ENCODE measurements around the gene MCL1. TPM values are rescaled to one million over a fixed set of nuclear protein-coding genes. Genes with fewer than 3 reads are reported as not detected.

The MCL1 gene
- total and polyA plus RNA-seq, 10 of the 15 experiments (the other 5 are each of a cell fraction or from before 2014, with no cell fraction given), result 18.1 to 148 (median 86.4) TPM

- TF ChIP-seq IRF3 (IDR thresholded peaks at IDR 0.05), result no peak
- TF ChIP-seq FOS (IDR thresholded peaks at IDR 0.05; ENCODE audit: borderline replicate concordance, extremely low read depth, insufficient read length), result no peak
- no peak for TF ChIP-seq TBL1XR1 (IDR thresholded peaks at IDR 0.05; ENCODE audit: low read depth, low read length)
- TF ChIP-seq HCFC1 (IDR thresholded peaks at IDR 0.05; ENCODE audit: low read length), result no peak
- peak; percentile 32; the same call in 1 of the 2 replicates for TF ChIP-seq IKZF1 (conservative IDR thresholded peaks at IDR 0.05)
- TF ChIP-seq NR2F1 (conservative IDR thresholded peaks at IDR 0.05), result no peak
- peak; percentile 77 for TF ChIP-seq SMC3 (IDR thresholded peaks at IDR 0.05; ENCODE audit: borderline replicate concordance, low read length)
- 0 out of 2 replicates have a peak, but pooled peaks have one; percentile 65 for TF ChIP-seq HDGF (IDR thresholded peaks at IDR 0.05)
- TF ChIP-seq MXI1 (IDR thresholded peaks at IDR 0.05; ENCODE audit: low read depth, low read length), result no peak
- no peak for TF ChIP-seq CBX5 (IDR thresholded peaks at IDR 0.05; ENCODE audit: low read depth)
- TF ChIP-seq RB1 (IDR thresholded peaks at IDR 0.05; ENCODE audit: borderline replicate concordance), result no peak
- TF ChIP-seq E2F4 (IDR thresholded peaks at IDR 0.05; ENCODE audit: low read depth, low read length), result no peak
- TF ChIP-seq ZSCAN29 (IDR thresholded peaks at IDR 0.05), result no peak
- TF ChIP-seq RAD21 (IDR thresholded peaks at IDR 0.05; ENCODE audit: insufficient read depth, low read depth, low read length), result peak; percentile 63
Measured at GRCh38 chr1:150621497-150622302, 42.3 kb upstream of the MCL1 start (continued).
